Measurements from ENCODE around the gene CREB5.

CREB5 gene

GRCh38 chr7:28698840-28699239, 286.5 kb downstream of the CREB5 start:
- no peak for DNase-seq (ENCODE audit: low spot score)
- in situ Hi-C loops (cut with MboI; ENCODE audit: low sequenced_read_pairs, unreplicated experiment): no loop called here
- TF ChIP-seq CTCF (IDR thresholded peaks at IDR 0.05; ENCODE audit: borderline replicate concordance, control extremely low read depth, extremely low read depth, insufficient read depth, missing control alignments): no peak

- no peak for DNase-seq (ENCODE audit: low spot score)
- in situ Hi-C loops (cut with MboI; ENCODE audit: low sequenced_read_pairs, unreplicated experiment): no loop called here
- TF ChIP-seq CTCF (IDR thresholded peaks at IDR 0.05; ENCODE audit: borderline replicate concordance, control extremely low read depth, extremely low read depth, insufficient read depth, missing control alignments): no peak
Measured at GRCh38 chr7:28700096-28700495, 287.8 kb downstream of the CREB5 start.

- in situ Hi-C loops (cut with MboI; ENCODE audit: low sequenced_read_pairs, unreplicated experiment): no loop called here
- TF ChIP-seq CTCF (IDR thresholded peaks at IDR 0.05; ENCODE audit: borderline replicate concordance, control extremely low read depth, extremely low read depth, insufficient read depth, missing control alignments): no peak
- DNase-seq (ENCODE audit: low spot score): no peak
Measured at GRCh38 chr7:28700790-28701203, 288.5 kb downstream of the CREB5 start.

GRCh38 chr7:28701731-28702130, 289.4 kb downstream of the CREB5 start:
- no peak for DNase-seq (ENCODE audit: low spot score)
- in situ Hi-C loops (cut with MboI; ENCODE audit: low sequenced_read_pairs, unreplicated experiment): no loop called here
- TF ChIP-seq CTCF (IDR thresholded peaks at IDR 0.05; ENCODE audit: borderline replicate concordance, control extremely low read depth, extremely low read depth, insufficient read depth, missing control alignments): no peak

- no peak for DNase-seq (ENCODE audit: low spot score)
- TF ChIP-seq CTCF (IDR thresholded peaks at IDR 0.05; ENCODE audit: borderline replicate concordance, control extremely low read depth, extremely low read depth, insufficient read depth, missing control alignments): no peak
- in situ Hi-C loops (cut with MboI; ENCODE audit: low sequenced_read_pairs, unreplicated experiment): no loop called here
Measured at GRCh38 chr7:28702171-28702570, 289.9 kb downstream of the CREB5 start.

- in situ Hi-C loops (cut with MboI; ENCODE audit: low sequenced_read_pairs, unreplicated experiment): no loop called here
- no peak for DNase-seq (ENCODE audit: low spot score)
- TF ChIP-seq CTCF (IDR thresholded peaks at IDR 0.05; ENCODE audit: borderline replicate concordance, control extremely low read depth, extremely low read depth, insufficient read depth, missing control alignments): no peak
Measured at GRCh38 chr7:28703037-28703765, 290.9 kb downstream of the CREB5 start.
